Loucy (cell line): ENCODE measurements around the gene NOL4L.

ENCODE experiments used
- H2AFZ ChIP-seq: fragments of 200-600 bp; sonication (generic); 2 replicates; pipeline ENCODE4 v1.6.0; 2016; ENCODE audit warnings: antibody characterized with exemption, mild to moderate bottlenecking, low read length, moderate library complexity
- H3F3A ChIP-seq: fragments of 200-600 bp; 2 replicates; pipeline ENCODE4 v1.6.0; 2016; ENCODE audit warnings: antibody characterized with exemption, low read depth, mild to moderate bottlenecking
- H3K27me3 ChIP-seq: fragments of 200-600 bp; sonication (generic); 2 replicates; pipeline ENCODE4 v1.6.1; 2014; ENCODE audit warnings: low read length, mild to moderate bottlenecking; ENCODE audit not compliant: insufficient read depth, poor library complexity, severe bottlenecking
- H3K36me3 ChIP-seq: fragments of 200-600 bp; sonication (generic); 2 replicates; pipeline ENCODE4 v1.6.1; 2016; ENCODE audit warnings: low read length; ENCODE audit not compliant: insufficient read depth
- H3K4me1 ChIP-seq: fragments of 200-600 bp; sonication (generic); 2 replicates; pipeline ENCODE4 v1.5.1; 2014; ENCODE audit warnings: low read length, mild to moderate bottlenecking; ENCODE audit not compliant: insufficient read depth, poor library complexity, severe bottlenecking
- H3K4me2 ChIP-seq: fragments of 200-600 bp; sonication (generic); 2 replicates; pipeline ENCODE4 v1.6.0; 2014; ENCODE audit warnings: antibody characterized with exemption, low read length, low read depth, mild to moderate bottlenecking; ENCODE audit not compliant: poor library complexity, severe bottlenecking
- H3K4me3 ChIP-seq: fragments of 200-600 bp; sonication (generic); 2 replicates; pipeline ENCODE4 v1.5.1; 2014; ENCODE audit warnings: low read length, mild to moderate bottlenecking, mixed read lengths; ENCODE audit not compliant: poor library complexity, severe bottlenecking
- H3K79me2 ChIP-seq: fragments of 200-600 bp; sonication (generic); 2 replicates; pipeline ENCODE4 v1.6.1; 2014; ENCODE audit warnings: low read length; ENCODE audit not compliant: insufficient read depth
- H3K9ac ChIP-seq: fragments of 200-600 bp; sonication (generic); 2 replicates; pipeline ENCODE4 v1.6.0; 2014; ENCODE audit warnings: mild to moderate bottlenecking, low read depth, low read length, moderate library complexity; ENCODE audit not compliant: poor library complexity, severe bottlenecking
- H3K9me2 ChIP-seq: fragments of 200-600 bp; sonication (generic); replicated peaks from 2 replicates; pipeline ENCODE4 v1.6.1; 2016; ENCODE audit warnings: low read depth, low read length, mixed read lengths
- H3K9me3 ChIP-seq: fragments of 200-600 bp; sonication (generic); 2 replicates; pipeline ENCODE4 v1.6.1; 2014; ENCODE audit warnings: mild to moderate bottlenecking, antibody characterized with exemption, low read length, low read depth; ENCODE audit not compliant: insufficient read depth
- H4K20me1 ChIP-seq: fragments of 200-600 bp; sonication (generic); 2 replicates; pipeline ENCODE4 v1.6.0; 2014; ENCODE audit warnings: antibody characterized with exemption, low read length, mild to moderate bottlenecking; ENCODE audit not compliant: insufficient read depth, poor library complexity, severe bottlenecking
- EZH2phosphoT487 ChIP-seq: fragments of 200-600 bp; IDR thresholded peaks from 2 replicates; pipeline ENCODE4 v1.6.1; 2018; ENCODE audit warnings: antibody characterized with exemption, mild to moderate bottlenecking, moderate library complexity, borderline replicate concordance
- TF ChIP-seq, protein P1 (sequence below): fragments of 200-600 bp; sonication (generic); conservative IDR thresholded peaks from 2 replicates; pipeline ENCODE4 v1.5.1; 2014; ENCODE audit warnings: mild to moderate bottlenecking, antibody characterized with exemption, low read length

Gene NOL4L

GRCh38 chr20:32535316-32535952 is 49.7 kb downstream of the NOL4L start:
- H3K4me3 ChIP-seq: peak overlapping the region; percentile 73
- H3K9me2 ChIP-seq: no peaks in the 10 kb centered on the region
- no peaks in the 10 kb centered on the region for H4K20me1 ChIP-seq
- H3F3A ChIP-seq: peaks cover 24% of the 10 kb centered on the region
- no peaks in the 10 kb centered on the region for H3K27me3 ChIP-seq
- H3K9ac ChIP-seq: peak overlapping the region; percentile 89
- H3K36me3 ChIP-seq: no peaks in the 10 kb centered on the region
- H3K4me1 ChIP-seq: peaks cover 81% of the 10 kb centered on the region
- H2AFZ ChIP-seq: no peak overlapping the region
- peaks cover 83% of the 10 kb centered on the region for H3K79me2 ChIP-seq
- peak overlapping the region; percentile 92 for H3K4me2 ChIP-seq
- no peak for TF ChIP-seq EZH2phosphoT487
- TF ChIP-seq, protein P1, sequence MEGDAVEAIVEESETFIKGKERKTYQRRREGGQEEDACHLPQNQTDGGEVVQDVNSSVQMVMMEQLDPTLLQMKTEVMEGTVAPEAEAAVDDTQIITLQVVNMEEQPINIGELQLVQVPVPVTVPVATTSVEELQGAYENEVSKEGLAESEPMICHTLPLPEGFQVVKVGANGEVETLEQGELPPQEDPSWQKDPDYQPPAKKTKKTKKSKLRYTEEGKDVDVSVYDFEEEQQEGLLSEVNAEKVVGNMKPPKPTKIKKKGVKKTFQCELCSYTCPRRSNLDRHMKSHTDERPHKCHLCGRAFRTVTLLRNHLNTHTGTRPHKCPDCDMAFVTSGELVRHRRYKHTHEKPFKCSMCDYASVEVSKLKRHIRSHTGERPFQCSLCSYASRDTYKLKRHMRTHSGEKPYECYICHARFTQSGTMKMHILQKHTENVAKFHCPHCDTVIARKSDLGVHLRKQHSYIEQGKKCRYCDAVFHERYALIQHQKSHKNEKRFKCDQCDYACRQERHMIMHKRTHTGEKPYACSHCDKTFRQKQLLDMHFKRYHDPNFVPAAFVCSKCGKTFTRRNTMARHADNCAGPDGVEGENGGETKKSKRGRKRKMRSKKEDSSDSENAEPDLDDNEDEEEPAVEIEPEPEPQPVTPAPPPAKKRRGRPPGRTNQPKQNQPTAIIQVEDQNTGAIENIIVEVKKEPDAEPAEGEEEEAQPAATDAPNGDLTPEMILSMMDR: 0 out of 2 replicates have a peak, but pooled peaks have one; percentile 12
- no peaks in the 10 kb centered on the region for H3K9me3 ChIP-seq

DNA sequence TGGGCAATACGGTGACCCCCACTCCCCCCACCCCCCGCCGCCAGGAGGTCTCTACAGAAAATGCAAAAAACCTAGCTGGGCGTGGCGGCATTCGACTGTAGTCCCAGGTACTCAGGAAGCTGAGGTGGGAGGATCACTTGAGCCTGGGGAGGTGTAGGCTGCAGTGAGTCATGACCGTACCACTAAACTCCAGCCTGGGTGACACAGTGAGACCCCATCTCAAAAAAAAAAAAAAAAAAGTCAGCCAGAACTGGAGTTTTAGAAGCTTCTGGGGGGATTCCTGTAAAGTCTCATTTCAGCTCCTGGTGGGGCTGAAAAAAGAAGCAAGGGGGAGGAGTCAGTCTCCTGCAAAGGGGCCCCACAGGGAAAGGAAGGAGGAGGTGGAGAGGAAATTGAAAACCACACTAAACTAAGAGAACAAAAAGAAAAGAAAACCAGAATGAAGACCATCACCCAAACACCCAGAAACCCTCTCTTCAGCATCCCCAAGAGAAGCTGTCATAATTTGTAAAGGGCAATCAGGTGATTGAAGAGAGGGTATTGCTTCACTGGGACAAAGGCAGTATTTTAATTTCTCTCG is 50.4 kb downstream of the NOL4L start:
- Histone ChIP-seq H3K36me3 (no peaks in the 10 kb centered on the region), H4K20me1 (no peaks in the 10 kb centered on the region), H3K9ac (peak overlapping the region; percentile 89), H3K79me2 (peaks cover 83% of the 10 kb centered on the region), H3K4me2 (peak overlapping the region; percentile 92), H2AFZ (no peak overlapping the region), H3K9me3 (no peaks in the 10 kb centered on the region), H3K27me3 (no peaks in the 10 kb centered on the region), H3K4me1 (peaks cover 75% of the 10 kb centered on the region), H3K9me2 (no peaks in the 10 kb centered on the region), H3F3A (peaks cover 17% of the 10 kb centered on the region), H3K4me3 (peak overlapping the region; percentile 73)
- TF ChIP-seq, protein P1: no peak
- TF ChIP-seq EZH2phosphoT487: no peak

GRCh38 chr20:32533732-32534131 is 51.4 kb downstream of the NOL4L start:
- H3K9me3 ChIP-seq: no peaks in the 10 kb centered on the region
- no peaks in the 10 kb centered on the region for H3K27me3 ChIP-seq
- H3F3A ChIP-seq: peaks cover 9% of the 10 kb centered on the region
- TF ChIP-seq EZH2phosphoT487: no peak
- TF ChIP-seq, protein P1: no peak
- no peaks in the 10 kb centered on the region for H4K20me1 ChIP-seq
- H3K36me3 ChIP-seq: no peaks in the 10 kb centered on the region
- H2AFZ ChIP-seq: no peak overlapping the region
- H3K4me3 ChIP-seq: peak overlapping the region; percentile 73
- peak overlapping the region; percentile 89 for H3K9ac ChIP-seq
- H3K4me1 ChIP-seq: peaks cover 75% of the 10 kb centered on the region
- H3K9me2 ChIP-seq: no peaks in the 10 kb centered on the region
- H3K79me2 ChIP-seq: peaks cover 86% of the 10 kb centered on the region
- peak overlapping the region; percentile 92 for H3K4me2 ChIP-seq
